Activated CD4-positive, CD25-positive, alpha-beta regulatory T cell treated with anti-CD3 and anti-CD28 coated beads, Interleukin-2, amount 50 U/mL, for 72 hours (primary cell): ENCODE results near the gene KIF2A.

Experiments used
- DNase-seq: peaks from one replicate; pipeline ENCODE4 v3.0.0; 2021

The KIF2A gene

GRCh38 chr5:62330302-62330701 lies 24.3 kb downstream of the KIF2A start:
- no peak for DNase-seq

- DNase-seq, result no peak
Observed at GRCh38 chr5:62331921-62332320, 25.9 kb downstream of the KIF2A start.

DNA sequence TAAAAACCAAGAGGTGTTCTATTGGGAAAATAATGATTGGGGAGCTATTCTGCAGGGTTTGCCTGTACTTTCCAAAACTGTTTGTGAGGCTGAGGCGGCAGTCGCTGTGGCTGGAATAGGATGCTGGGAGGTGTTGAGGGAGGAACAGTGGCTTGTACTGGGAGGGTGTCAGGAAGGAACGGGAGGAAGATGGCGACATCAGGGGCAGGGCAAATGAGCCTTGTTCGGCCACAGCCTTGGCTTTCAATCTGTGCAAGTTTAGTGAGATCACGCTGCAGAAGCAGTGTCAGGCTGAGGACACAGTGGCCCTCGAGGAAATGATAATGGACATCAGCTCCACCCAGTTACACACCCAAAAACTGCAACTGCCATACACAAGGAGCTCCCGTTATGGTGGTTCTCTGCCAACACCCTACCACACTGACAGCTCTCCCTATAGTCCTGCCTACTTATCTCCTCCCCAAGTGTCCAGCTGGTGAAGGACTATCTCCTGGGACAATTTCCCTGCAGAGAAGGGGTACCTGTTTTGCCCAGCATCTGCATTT lies 27.3 kb downstream of the KIF2A start:
- no peak for DNase-seq

DNA sequence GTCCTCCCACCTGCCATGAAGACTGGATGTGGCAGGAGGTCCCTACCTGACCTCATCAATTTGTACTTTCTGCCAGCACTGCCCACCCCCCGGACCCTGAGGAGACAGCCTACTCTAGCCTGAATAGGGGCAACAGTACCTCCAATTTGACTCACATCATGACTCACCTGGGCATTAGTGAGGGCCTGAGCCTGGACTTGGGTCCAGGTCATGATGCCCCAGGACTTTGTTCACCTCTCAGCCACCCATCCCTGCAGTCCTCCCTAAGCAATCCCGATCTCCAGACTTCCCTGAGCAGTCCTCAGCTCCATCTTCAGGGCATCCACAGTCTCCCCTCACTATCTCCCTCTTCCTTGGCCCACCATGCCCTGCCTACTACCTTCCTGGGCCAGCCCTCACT lies 28.1 kb downstream of the KIF2A start:
- no peak for DNase-seq

GRCh38 chr5:62340392-62340791 lies 34.4 kb downstream of the KIF2A start:
- DNase-seq, result no peak

GRCh38 chr5:62340979-62341378 lies 35.0 kb downstream of the KIF2A start:
- no peak for DNase-seq

DNA sequence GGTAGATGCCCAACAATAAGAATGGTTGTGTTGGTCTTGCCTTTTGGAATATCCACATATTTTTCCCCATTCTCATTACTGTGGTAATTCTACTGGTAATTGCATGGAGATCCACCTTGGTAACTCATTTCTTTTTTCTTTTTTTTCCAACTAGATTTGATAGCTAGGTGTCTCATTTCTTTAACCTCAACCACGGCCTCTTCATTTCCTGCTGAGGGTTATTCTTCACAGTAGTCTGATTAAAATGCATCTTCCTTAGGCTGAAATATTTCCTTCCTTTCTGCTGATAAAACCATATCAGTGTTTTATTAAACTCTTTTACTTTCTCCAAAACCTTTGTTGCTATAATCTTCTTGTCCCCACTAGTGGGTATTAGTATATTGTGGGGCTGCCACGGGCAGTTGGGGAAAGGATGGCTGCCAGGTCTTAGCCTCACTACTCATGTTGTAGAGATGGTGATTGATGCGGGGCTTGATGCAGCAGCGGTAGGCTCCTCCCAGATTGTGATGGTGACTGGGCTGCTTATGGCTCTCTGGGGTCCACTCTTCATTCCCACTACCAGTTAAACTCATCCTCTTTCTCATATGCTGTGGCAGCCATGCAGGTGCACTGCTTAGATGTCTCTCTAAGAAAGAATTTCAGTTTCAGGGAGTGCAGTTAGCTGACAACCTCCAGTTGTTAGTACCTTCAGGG lies 35.9 kb downstream of the KIF2A start:
- DNase-seq, result no peak

GRCh38 chr5:62342476-62342837 lies 36.5 kb downstream of the KIF2A start:
- no peak for DNase-seq

- DNase-seq, result no peak
Observed at GRCh38 chr5:62343428-62343827, 37.4 kb downstream of the KIF2A start.

DNA sequence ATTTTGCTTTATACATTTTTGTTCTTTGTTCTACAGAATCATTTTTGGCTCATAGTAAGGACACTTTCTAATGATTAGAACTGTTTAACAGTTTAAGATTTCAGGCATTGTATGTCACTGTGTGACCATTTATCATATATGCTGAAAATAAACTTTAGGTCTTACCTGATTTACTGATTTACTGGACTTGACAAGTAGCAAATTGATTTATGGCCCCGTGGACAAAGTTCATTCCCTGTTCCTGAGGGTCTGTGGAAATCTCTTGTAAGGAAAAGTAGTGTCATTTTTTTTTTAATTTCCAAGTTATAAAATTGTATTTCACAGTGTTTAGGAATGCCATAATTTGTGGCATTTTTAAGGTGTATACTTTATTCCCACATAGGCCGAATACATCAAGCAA lies 40.7 kb downstream of the KIF2A start:
- DNase-seq, result no peak

DNA sequence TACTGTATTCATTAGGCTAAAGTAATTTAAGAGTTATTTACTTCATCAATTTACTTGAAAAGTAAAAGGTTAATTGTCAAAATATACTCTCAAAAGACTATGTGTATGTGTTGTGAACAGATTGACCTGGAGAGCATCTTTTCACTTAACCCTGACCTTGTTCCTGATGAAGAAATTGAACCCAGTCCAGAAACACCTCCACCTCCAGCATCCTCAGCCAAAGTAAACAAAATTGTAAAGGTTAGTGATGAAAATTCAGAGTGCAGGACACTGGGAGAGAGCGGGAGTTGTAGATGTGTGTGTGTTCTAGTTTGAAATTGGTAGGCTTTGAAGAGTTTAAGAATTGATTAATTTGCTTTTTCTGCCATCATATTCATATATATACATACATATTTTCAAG lies 41.9 kb downstream of the KIF2A start:
- no peak for DNase-seq

- DNase-seq, result no peak
Observed at GRCh38 chr5:62348723-62349481, 42.9 kb downstream of the KIF2A start.

GRCh38 chr5:62354028-62354874 lies 48.2 kb downstream of the KIF2A start:
- DNase-seq, result no peak

GRCh38 chr5:62362701-62363100 lies 56.7 kb downstream of the KIF2A start:
- DNase-seq, result no peak

GRCh38 chr5:62369039-62369438 lies 63.0 kb downstream of the KIF2A start:
- DNase-seq, result no peak

- DNase-seq, result no peak
Observed at GRCh38 chr5:62371409-62371808, 65.4 kb downstream of the KIF2A start.

GRCh38 chr5:62372600-62372999 lies 66.6 kb downstream of the KIF2A start:
- no peak for DNase-seq

GRCh38 chr5:62373382-62373781 lies 67.4 kb downstream of the KIF2A start:
- no peak for DNase-seq

- DNase-seq, result no peak
Observed at GRCh38 chr5:62374090-62374489, 68.1 kb downstream of the KIF2A start.

GRCh38 chr5:62375627-62376026 lies 69.6 kb downstream of the KIF2A start:
- no peak for DNase-seq

DNA sequence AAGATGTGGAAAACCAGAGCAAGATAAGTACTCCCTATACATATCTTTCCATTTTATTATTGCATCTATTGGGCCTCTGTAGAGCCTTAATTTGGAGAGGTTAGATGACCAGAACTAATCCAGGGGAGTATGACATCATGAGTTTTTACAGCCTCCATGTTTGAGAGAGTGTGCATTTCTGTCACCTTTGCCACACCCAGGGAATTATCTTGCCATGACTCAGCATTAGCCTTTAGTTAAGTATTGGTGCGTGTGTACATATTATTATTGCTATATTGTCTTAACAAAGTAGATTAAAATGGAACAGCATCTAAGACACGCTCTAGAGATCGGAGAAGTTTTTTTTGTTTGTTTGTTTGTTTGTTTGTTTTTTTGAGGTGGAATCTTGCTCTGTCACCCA lies 70.1 kb downstream of the KIF2A start:
- no peak for DNase-seq

GRCh38 chr5:62385131-62385530 lies 79.1 kb downstream of the KIF2A start:
- DNase-seq, result no peak

DNA sequence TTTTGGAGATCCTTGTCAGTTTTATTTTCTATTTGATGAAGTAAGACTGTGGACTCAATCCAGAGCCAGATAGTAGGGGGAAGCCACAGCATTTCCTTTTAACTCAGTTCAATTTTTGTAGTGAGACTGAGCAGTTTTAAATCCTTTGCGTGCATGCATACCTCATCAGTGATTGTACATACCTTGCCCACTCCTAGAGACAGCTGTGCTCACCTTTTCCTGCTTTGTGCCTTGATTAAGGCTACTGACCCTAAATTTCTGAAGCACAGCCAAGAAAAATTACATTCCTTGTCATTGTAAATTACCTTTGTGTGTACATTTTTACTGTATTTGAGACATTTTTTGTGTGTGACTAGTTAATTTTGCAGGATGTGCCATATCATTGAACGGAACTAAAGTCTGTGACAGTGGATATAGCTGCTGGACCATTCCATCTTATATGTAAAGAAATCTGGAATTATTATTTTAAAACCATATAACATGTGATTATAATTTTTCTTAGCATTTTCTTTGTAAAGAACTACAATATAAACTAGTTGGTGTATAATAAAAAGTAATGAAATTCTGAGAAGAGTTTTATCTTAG lies 79.9 kb downstream of the KIF2A start:
- DNase-seq, result no peak
